ENCODE results near the gene TEX22.
"Not testable (repeated sequence)": the region's sequence is repeated elsewhere in the genome, so short reads cannot be mapped to it uniquely, and the experiment has no call there.

Gene TEX22

DNA sequence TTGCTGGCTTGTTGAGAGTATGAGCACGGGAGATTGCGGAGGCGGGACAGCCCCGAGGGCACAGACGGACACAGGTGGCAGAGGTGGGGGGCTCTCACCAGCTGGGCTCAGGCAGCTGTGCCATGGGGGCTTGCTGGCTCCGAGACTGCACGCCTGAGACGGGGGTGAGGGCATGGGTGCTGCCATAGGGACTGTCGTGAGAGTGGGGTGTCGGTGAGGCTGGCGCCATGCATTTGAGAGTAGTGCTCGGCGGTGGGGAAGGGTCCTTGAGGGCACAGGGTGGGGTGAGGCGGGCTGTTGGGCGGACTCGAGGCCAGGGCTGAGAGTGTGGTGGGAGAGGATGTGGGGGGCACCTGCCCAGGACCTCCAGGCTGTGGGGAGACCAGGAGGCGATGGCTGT lies 40.7 kb upstream of the TEX22 start:
- Histone ChIP-seq H2BK15ac (ENCODE audit: low read depth, poor library complexity, severe bottlenecking) (no peak overlapping the region), H3K18ac (ENCODE audit: low read depth in 1 of 2, low read length in 2 of 2) (no peak overlapping the region), H3K79me1 (replicated peaks; ENCODE audit: low read length, poor library complexity, severe bottlenecking) (peaks cover 7% of the 10 kb centered on the region), H3K4me3 (ENCODE audit: insufficient read depth in 1 of 2, low read depth in 1 of 2, low read length in 2 of 2) (no peak overlapping the region), H4K8ac (ENCODE audit: low read length) (no peak overlapping the region), H3K36me3 (ENCODE audit: control insufficient read depth in 1 of 2, insufficient read depth in 2 of 2, low read depth in 1 of 2, low read length in 2 of 2) (peaks cover 27 to 63% of the 10 kb centered on the region in 2 experiments), H4K91ac (ENCODE audit: low read length) (no peak overlapping the region), H3K9ac (ENCODE audit: low read length) (no peak overlapping the region), H3K9me3 (ENCODE audit: control insufficient read depth, low read length) (no peaks in the 10 kb centered on the region), H2AFZ (ENCODE audit: low read depth, low read length) (no peak overlapping the region), H2BK120ac (ENCODE audit: low read depth, low read length) (no peak overlapping the region), H3K27ac (ENCODE audit: low read length, poor library complexity, severe bottlenecking) (no peak overlapping the region), H3K4me2 (ENCODE audit: low read length, poor library complexity, severe bottlenecking) (no peak overlapping the region), H2BK12ac (ENCODE audit: low read length in 2 of 2) (no peak overlapping the region), H3K4ac (ENCODE audit: low read depth in 1 of 2, low read length in 2 of 2) (no peak overlapping the region), H2BK5ac (ENCODE audit: low read depth, low read length, poor library complexity, severe bottlenecking) (no peak overlapping the region), H3K14ac (ENCODE audit: low read length in 2 of 2) (no peak overlapping the region), H3K27me3 (ENCODE audit: control insufficient read depth in 1 of 2, insufficient read depth in 1 of 2, low read length in 2 of 2) (no peaks in the 10 kb centered on the region), H2AK5ac (ENCODE audit: low read length, severe bottlenecking) (no peak overlapping the region), H3K23ac (ENCODE audit: low read length in 2 of 2) (no peak overlapping the region), H3K4me1 (ENCODE audit: control insufficient read depth, insufficient read depth, low read depth, low read length) (peaks cover 5% of the 10 kb centered on the region)
- no peak for DNase-seq
- 98% methylated on average over 17 of the region's 17 CpGs for WGBS

DNA sequence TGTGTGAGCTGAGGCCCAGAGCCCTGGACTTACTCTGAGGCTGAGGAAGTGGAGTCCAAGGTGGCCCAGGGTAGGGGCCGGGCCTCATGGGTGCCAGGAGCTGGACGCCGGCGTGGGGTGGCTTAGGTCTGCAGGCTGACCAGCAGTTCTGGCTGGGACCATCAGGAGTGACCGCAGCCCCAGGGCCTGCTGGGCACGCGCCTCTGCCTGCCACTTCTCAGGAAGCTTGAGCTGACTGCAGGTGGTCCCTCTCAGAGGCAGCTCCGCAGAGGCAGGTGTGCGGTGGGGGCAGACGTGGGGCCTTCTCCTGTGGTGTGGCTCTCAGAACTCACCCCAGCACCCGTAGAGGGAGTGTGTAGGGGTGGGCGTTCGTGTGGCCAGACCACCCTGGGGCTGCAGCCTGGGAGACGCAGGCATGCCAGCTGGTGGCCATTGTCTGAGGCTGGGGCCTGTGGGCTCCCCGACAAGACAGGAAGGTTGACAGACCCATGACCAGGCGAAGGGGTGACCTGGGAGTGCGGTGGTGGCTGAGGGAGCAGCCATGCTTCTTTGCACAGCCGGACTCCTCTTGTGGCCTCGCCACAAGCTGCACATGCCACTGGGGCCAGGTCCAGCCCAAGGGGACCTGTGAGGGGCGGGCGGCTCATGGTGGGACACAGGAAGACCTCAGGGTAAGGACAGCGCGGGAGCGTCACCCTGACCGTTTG lies 40.0 kb upstream of the TEX22 start:
- no peak overlapping the region for H3K27ac ChIP-seq (ENCODE audit: low read length, poor library complexity, severe bottlenecking)
- H3K14ac ChIP-seq (ENCODE audit: low read length in 2 of 2) = no peak overlapping the region
- no peak overlapping the region for H2BK15ac ChIP-seq (ENCODE audit: low read depth, poor library complexity, severe bottlenecking)
- no peak overlapping the region for H2AK5ac ChIP-seq (ENCODE audit: low read length, severe bottlenecking)
- no peak overlapping the region for H2BK5ac ChIP-seq (ENCODE audit: low read depth, low read length, poor library complexity, severe bottlenecking)
- no peak overlapping the region for H2AFZ ChIP-seq (ENCODE audit: low read depth, low read length)
- no peak overlapping the region for H3K4me3 ChIP-seq (ENCODE audit: insufficient read depth in 1 of 2, low read depth in 1 of 2, low read length in 2 of 2)
- peaks cover 27 to 61% of the 10 kb centered on the region in 2 experiments for H3K36me3 ChIP-seq (ENCODE audit: control insufficient read depth in 1 of 2, insufficient read depth in 2 of 2, low read depth in 1 of 2, low read length in 2 of 2)
- no peak overlapping the region for H3K4me2 ChIP-seq (ENCODE audit: low read length, poor library complexity, severe bottlenecking)
- H3K9ac ChIP-seq (ENCODE audit: low read length) = no peak overlapping the region
- no peak overlapping the region for H2BK12ac ChIP-seq (ENCODE audit: low read length in 2 of 2)
- H3K4me1 ChIP-seq (ENCODE audit: control insufficient read depth, insufficient read depth, low read depth, low read length) = peaks cover 5% of the 10 kb centered on the region
- H3K18ac ChIP-seq (ENCODE audit: low read depth in 1 of 2, low read length in 2 of 2) = no peak overlapping the region
- no peak overlapping the region for H3K4ac ChIP-seq (ENCODE audit: low read depth in 1 of 2, low read length in 2 of 2)
- peaks cover 7% of the 10 kb centered on the region for H3K79me1 ChIP-seq (replicated peaks; ENCODE audit: low read length, poor library complexity, severe bottlenecking)
- 98% methylated on average over 25 of the region's 25 CpGs for WGBS
- DNase-seq = no peak
- no peak overlapping the region for H3K23ac ChIP-seq (ENCODE audit: low read length in 2 of 2)
- H3K9me3 ChIP-seq (ENCODE audit: control insufficient read depth, low read length) = no peaks in the 10 kb centered on the region
- no peak overlapping the region for H2BK120ac ChIP-seq (ENCODE audit: low read depth, low read length)
- no peak overlapping the region for H4K8ac ChIP-seq (ENCODE audit: low read length)
- H3K27me3 ChIP-seq (ENCODE audit: control insufficient read depth in 1 of 2, insufficient read depth in 1 of 2, low read length in 2 of 2) = no peaks in the 10 kb centered on the region
- H4K91ac ChIP-seq (ENCODE audit: low read length) = no peak overlapping the region

DNA sequence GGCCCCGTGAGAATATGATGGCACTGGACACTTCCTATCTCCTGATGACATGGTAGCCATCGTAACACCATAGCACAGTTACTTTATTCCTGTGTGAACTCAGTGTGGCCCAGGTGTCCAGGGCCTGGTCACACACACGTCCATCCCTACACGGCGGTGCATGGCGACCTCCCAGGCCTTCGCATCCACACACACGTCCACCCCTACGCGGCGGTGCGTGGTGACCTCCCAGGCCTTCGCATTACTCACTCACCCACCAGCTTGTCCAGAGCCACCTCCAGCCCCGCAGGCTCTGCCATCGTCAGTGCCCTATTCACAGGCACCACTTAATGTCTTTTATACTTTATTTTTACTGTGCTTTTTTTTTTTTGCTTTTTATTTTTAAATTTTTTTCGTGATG lies 39.4 kb upstream of the TEX22 start:
- Histone ChIP-seq H2BK120ac (ENCODE audit: low read depth, low read length) (no peak overlapping the region), H3K23ac (ENCODE audit: low read length in 2 of 2) (no peak overlapping the region), H3K4me1 (ENCODE audit: control insufficient read depth, insufficient read depth, low read depth, low read length) (peaks cover 5% of the 10 kb centered on the region), H3K27me3 (ENCODE audit: control insufficient read depth in 1 of 2, insufficient read depth in 1 of 2, low read length in 2 of 2) (no peaks in the 10 kb centered on the region), H3K4me2 (ENCODE audit: low read length, poor library complexity, severe bottlenecking) (no peak overlapping the region), H2BK15ac (ENCODE audit: low read depth, poor library complexity, severe bottlenecking) (no peak overlapping the region), H3K4me3 (ENCODE audit: insufficient read depth in 1 of 2, low read depth in 1 of 2, low read length in 2 of 2) (no peak overlapping the region), H2BK12ac (ENCODE audit: low read length in 2 of 2) (no peak overlapping the region), H3K9me3 (ENCODE audit: control insufficient read depth, low read length) (no peaks in the 10 kb centered on the region), H3K27ac (ENCODE audit: low read length, poor library complexity, severe bottlenecking) (no peak overlapping the region), H3K4ac (ENCODE audit: low read depth in 1 of 2, low read length in 2 of 2) (no peak overlapping the region), H3K9ac (ENCODE audit: low read length) (no peak overlapping the region), H3K79me1 (replicated peaks; ENCODE audit: low read length, poor library complexity, severe bottlenecking) (peaks cover 7% of the 10 kb centered on the region), H4K8ac (ENCODE audit: low read length) (no peak overlapping the region), H3K36me3 (ENCODE audit: control insufficient read depth in 1 of 2, insufficient read depth in 2 of 2, low read depth in 1 of 2, low read length in 2 of 2) (peaks cover 23 to 58% of the 10 kb centered on the region in 2 experiments), H2AK5ac (ENCODE audit: low read length, severe bottlenecking) (no peak overlapping the region), H3K18ac (ENCODE audit: low read depth in 1 of 2, low read length in 2 of 2) (no peak overlapping the region), H4K91ac (ENCODE audit: low read length) (no peak overlapping the region), H3K14ac (ENCODE audit: low read length in 2 of 2) (no peak overlapping the region), H2BK5ac (ENCODE audit: low read depth, low read length, poor library complexity, severe bottlenecking) (no peak overlapping the region), H2AFZ (ENCODE audit: low read depth, low read length) (no peak overlapping the region)
- WGBS = 97% methylated on average over 14 of the region's 16 CpGs
- no peak for DNase-seq

DNA sequence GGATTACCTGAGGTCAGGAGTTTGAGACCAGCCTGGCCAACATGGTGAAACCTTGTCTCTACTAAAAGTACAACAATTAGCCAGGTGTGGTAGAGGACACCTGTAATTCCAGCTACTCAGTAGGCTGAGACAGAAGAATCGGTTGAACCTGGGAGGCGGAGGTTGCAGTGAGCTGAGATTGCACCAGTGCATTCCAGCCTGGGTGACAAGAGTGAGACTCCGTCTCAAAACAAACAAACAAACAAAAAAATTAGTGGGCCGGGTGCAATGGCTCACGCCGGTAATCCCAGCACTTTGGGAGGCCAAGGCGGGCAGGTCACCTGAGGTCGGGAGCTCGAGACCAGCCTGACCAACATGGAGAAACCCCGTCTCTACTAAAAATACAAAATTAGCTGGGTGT lies 36.9 kb upstream of the TEX22 start:
- not testable (repeated sequence) for H3K4me3 ChIP-seq (ENCODE audit: insufficient read depth in 1 of 2, low read depth in 1 of 2, low read length in 2 of 2); H3K27ac ChIP-seq (ENCODE audit: low read length, poor library complexity, severe bottlenecking); H2BK15ac ChIP-seq (ENCODE audit: low read depth, poor library complexity, severe bottlenecking); H4K8ac ChIP-seq (ENCODE audit: low read length); H3K4me1 ChIP-seq (ENCODE audit: control insufficient read depth, insufficient read depth, low read depth, low read length); H3K4me2 ChIP-seq (ENCODE audit: low read length, poor library complexity, severe bottlenecking); H2BK12ac ChIP-seq (ENCODE audit: low read length in 2 of 2); H4K91ac ChIP-seq (ENCODE audit: low read length); H2BK5ac ChIP-seq (ENCODE audit: low read depth, low read length, poor library complexity, severe bottlenecking); H3K9me3 ChIP-seq (ENCODE audit: control insufficient read depth, low read length); H3K27me3 ChIP-seq (ENCODE audit: control insufficient read depth in 1 of 2, insufficient read depth in 1 of 2, low read length in 2 of 2); H3K14ac ChIP-seq (ENCODE audit: low read length in 2 of 2); H2AFZ ChIP-seq (ENCODE audit: low read depth, low read length); H3K23ac ChIP-seq (ENCODE audit: low read length in 2 of 2); H3K18ac ChIP-seq (ENCODE audit: low read depth in 1 of 2, low read length in 2 of 2); H3K4ac ChIP-seq (ENCODE audit: low read depth in 1 of 2, low read length in 2 of 2); H3K9ac ChIP-seq (ENCODE audit: low read length); H2BK120ac ChIP-seq (ENCODE audit: low read depth, low read length); DNase-seq; H2AK5ac ChIP-seq (ENCODE audit: low read length, severe bottlenecking); H3K79me1 ChIP-seq (replicated peaks; ENCODE audit: low read length, poor library complexity, severe bottlenecking)
- 91% methylated on average over 8 of the region's 10 CpGs for WGBS
- H3K36me3 ChIP-seq (ENCODE audit: control insufficient read depth in 1 of 2, insufficient read depth in 2 of 2, low read depth in 1 of 2, low read length in 2 of 2) = peaks cover 14 to 42% of the 10 kb centered on the region in 2 experiments
